Measurements from ENCODE around the gene DCLK3.

The DCLK3 gene

DNA sequence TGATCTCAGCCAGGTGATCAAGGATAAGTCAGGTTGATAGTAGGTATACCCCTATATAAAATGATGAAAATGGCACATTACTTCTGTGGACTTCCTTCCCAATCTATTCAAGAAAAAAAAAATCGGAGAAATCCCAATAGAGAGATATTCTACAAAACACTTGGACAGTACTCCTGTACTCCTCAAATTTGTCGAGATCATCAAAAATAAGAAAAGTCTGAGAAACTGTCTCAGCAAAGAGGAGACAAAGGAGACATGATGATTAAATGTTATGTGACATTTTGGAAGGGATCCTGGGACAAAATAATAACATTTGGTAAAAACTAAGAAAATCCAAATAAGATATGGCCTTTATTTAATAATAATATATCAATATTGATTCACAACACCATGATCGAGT lies 94.6 kb downstream of the DCLK3 start:
- DNase-seq = no peak

- DNase-seq = no peak
Measured at GRCh38 chr3:36666166-36666565, 98.2 kb downstream of the DCLK3 start.

- no peak for DNase-seq
Measured at GRCh38 chr3:36663666-36664291, 100.6 kb downstream of the DCLK3 start.

GRCh38 chr3:36662626-36663025 lies 101.7 kb downstream of the DCLK3 start:
- DNase-seq = no peak

All from T-helper 2 cell (primary cell).